ENCODE data around the gene PLCH2. TPM values are rescaled to one million over a fixed set of nuclear protein-coding genes. Genes with fewer than 3 reads are reported as not detected.

The PLCH2 gene
- total and polyA plus RNA-seq, 2 donors (not counting 3 experiments of a cell fraction or from before 2014, with no cell fraction given) = 0.19 to 0.31 TPM

DNA sequence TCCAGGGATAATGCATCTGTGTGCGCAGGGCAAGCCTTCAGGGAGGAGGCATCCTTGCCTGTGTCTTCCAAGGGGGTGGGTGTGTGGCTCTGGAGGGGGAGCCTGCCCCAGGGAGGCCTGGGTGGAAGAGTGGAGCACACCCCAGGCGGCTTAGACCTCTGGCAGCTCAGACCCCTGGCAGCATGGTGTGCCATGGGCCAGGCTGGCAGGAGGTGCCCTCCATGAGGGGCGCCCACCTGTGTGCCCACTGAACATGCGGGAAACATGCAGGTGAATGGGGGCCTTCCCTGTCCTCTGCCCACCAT is 51.4 kb downstream of the PLCH2 start:
- dilution Hi-C loops (cut with MboI; ENCODE audit: extremely low pct_ligation_motif_present, low sequenced_read_pairs) = no loop called here
- CTCF ChIA-PET = no interaction called here
- POLR2A ChIA-PET = no interaction called here
- FAIRE-seq (no peak), DNase-seq (ENCODE audit: low read depth, low spot score) (no peak)
- Histone ChIP-seq H4K20me1 (replicated peaks; ENCODE audit: control insufficient read depth, extremely low read depth, insufficient read depth, low read length) (no peaks in the 10 kb centered on the region), H3K27me3 (ENCODE audit: control insufficient read depth in 2 of 2, insufficient read depth in 2 of 2, low read length in 2 of 2) (peaks cover 16 to 17% of the 10 kb centered on the region in 2 experiments), H3K4me3 (replicated peaks in 1 of 3; ENCODE audit: insufficient read depth in 1 of 3, low read depth in 1 of 3, low read length in 3 of 3) (no peak overlapping the region), H3K9me1 (replicated peaks; ENCODE audit: control insufficient read depth, extremely low read depth, insufficient read depth, low read length) (no peaks in the 10 kb centered on the region), H3K79me2 (ENCODE audit: control insufficient read depth, insufficient read depth, low read length) (peaks cover 34% of the 10 kb centered on the region), H3K4me1 (ENCODE audit: control insufficient read depth, extremely low read depth, insufficient read depth, low read length) (peaks cover 17% of the 10 kb centered on the region), H3K4me2 (ENCODE audit: insufficient read depth, low read length) (no peak overlapping the region), H3K9me3 (replicated peaks; ENCODE audit: control insufficient read depth, insufficient read depth, low read length) (no peaks in the 10 kb centered on the region), H2AFZ (ENCODE audit: low read depth, low read length) (no peak overlapping the region), H3K36me3 (ENCODE audit: control insufficient read depth in 2 of 2, extremely low read depth in 1 of 2, insufficient read depth in 2 of 2, low read length in 2 of 2) (no peaks in the 10 kb centered on the region), H3K9ac (replicated peaks; ENCODE audit: extremely low read depth, insufficient read depth, low read length) (no peak overlapping the region), H3K27ac (ENCODE audit: insufficient read depth, low read depth, low read length) (no peak overlapping the region)
- TF ChIP-seq JUN (IDR thresholded peaks at IDR 0.05; ENCODE audit: borderline replicate concordance, insufficient read depth, insufficient read length, low read depth) (no peak), MYC (IDR thresholded peaks at IDR 0.05; ENCODE audit: low read depth, low read length) (no peak), EZH2 (IDR thresholded peaks at IDR 0.05; ENCODE audit: borderline replicate concordance, low read depth, low read length, severe bottlenecking) (no peak), POLR2AphosphoS5 (IDR thresholded peaks at IDR 0.05; ENCODE audit: insufficient read depth, low read depth, low read length) (no peak), GATA2 (IDR thresholded peaks at IDR 0.05; ENCODE audit: insufficient read depth, insufficient read length, low read depth, low read length) (no peak), POLR2A (IDR thresholded peaks at IDR 0.05; ENCODE audit: low read depth, low read length) (no peak), FOS (IDR thresholded peaks at IDR 0.05; ENCODE audit: borderline replicate concordance, insufficient read depth, low read length) (no peak)
- TF ChIP-seq, protein P1, sequence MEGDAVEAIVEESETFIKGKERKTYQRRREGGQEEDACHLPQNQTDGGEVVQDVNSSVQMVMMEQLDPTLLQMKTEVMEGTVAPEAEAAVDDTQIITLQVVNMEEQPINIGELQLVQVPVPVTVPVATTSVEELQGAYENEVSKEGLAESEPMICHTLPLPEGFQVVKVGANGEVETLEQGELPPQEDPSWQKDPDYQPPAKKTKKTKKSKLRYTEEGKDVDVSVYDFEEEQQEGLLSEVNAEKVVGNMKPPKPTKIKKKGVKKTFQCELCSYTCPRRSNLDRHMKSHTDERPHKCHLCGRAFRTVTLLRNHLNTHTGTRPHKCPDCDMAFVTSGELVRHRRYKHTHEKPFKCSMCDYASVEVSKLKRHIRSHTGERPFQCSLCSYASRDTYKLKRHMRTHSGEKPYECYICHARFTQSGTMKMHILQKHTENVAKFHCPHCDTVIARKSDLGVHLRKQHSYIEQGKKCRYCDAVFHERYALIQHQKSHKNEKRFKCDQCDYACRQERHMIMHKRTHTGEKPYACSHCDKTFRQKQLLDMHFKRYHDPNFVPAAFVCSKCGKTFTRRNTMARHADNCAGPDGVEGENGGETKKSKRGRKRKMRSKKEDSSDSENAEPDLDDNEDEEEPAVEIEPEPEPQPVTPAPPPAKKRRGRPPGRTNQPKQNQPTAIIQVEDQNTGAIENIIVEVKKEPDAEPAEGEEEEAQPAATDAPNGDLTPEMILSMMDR (IDR thresholded peaks at IDR 0.05; ENCODE audit: extremely low read depth in 1 of 2, insufficient read depth in 1 of 2, low read depth in 1 of 2, low read length in 2 of 2) = no peak
- TF ChIP-seq, protein P2, sequence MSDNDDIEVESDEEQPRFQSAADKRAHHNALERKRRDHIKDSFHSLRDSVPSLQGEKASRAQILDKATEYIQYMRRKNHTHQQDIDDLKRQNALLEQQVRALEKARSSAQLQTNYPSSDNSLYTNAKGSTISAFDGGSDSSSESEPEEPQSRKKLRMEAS (IDR thresholded peaks at IDR 0.05; ENCODE audit: insufficient read depth, insufficient read length) = no peak
- intact Hi-C loops (cut with micrococcal nuclease) = loop anchor here (2.0 kb wide), 1 partner anchor 113 kb away; no protein-coding TSS in a partner anchor
- no TSS peak for BruUV-seq (replicated peaks)

All from endothelial cell of umbilical vein (primary cell).